HG02970 (cell line): ENCODE measurements around the gene RRM1.
"Not testable (repeated sequence)": the region's sequence is repeated elsewhere in the genome, so short reads cannot be mapped to it uniquely, and the experiment has no call there.

Source experiments
- ATAC-seq: cut with Tn5 transposase; IDR thresholded peaks from one replicate; pipeline ENCODE4 v1.9.1; 2021; ENCODE audit warnings: mild to moderate bottlenecking, moderate library complexity, moderate number of reproducible peaks; ENCODE audit not compliant: unreplicated experiment, low FRiP score

Gene RRM1

DNA sequence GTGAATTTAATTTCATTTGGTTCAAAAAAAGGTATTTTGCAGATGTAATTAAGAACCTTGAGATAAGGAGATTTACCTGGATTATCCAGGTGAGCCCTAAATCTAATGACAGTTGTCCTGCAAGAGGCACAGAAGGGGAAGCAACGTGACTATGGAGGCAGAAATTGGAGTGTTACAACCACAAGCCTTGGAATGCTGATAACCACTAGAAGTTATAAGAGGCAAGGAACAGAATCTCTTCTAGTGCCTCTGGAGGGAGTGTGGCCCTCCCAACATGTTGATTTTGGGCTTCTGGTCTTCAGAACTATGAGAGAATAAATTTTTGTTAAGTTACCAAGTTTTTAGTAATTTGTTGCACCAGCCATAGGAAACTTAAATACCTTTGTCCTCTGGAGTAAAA, 32.8 kb downstream of the RRM1 start:
- no peak for ATAC-seq

GRCh38 chr11:4130219-4130618, 35.6 kb downstream of the RRM1 start:
- ATAC-seq, result not testable (repeated sequence)

DNA sequence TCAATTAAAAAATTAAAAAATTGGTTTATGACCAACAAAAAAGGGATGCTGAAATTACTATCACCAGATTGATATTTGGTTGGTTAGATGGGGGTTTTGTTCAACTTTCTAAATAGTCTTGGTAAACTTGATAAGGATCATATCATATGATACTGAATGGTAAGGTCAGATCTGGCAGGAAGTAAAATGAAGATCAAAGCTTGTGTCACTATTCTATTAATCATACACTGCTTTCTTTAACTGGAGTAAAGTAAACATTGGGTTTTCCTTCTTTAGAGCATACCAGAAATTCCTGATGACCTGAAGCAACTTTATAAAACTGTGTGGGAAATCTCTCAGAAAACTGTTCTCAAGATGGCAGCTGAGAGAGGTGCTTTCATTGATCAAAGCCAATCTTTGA, 40.2 kb downstream of the RRM1 start:
- no peak for ATAC-seq

DNA sequence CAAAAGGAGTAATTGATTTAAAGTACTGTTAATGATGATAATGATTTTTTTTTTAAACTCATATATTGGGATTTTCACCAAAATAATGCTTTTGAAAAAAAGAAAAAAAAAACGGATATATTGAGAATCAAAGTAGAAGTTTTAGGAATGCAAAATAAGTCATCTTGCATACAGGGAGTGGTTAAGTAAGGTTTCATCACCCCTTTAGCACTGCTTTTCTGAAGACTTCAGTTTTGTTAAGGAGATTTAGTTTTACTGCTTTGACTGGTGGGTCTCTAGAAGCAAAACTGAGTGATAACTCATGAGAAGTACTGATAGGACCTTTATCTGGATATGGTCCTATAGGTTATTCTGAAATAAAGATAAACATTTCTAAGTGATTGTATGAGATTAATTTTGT, 43.9 kb downstream of the RRM1 start:
- no peak for ATAC-seq

- ATAC-seq, result no peak
Observed at GRCh38 chr11:4140067-4140636, 45.6 kb downstream of the RRM1 start.

DNA sequence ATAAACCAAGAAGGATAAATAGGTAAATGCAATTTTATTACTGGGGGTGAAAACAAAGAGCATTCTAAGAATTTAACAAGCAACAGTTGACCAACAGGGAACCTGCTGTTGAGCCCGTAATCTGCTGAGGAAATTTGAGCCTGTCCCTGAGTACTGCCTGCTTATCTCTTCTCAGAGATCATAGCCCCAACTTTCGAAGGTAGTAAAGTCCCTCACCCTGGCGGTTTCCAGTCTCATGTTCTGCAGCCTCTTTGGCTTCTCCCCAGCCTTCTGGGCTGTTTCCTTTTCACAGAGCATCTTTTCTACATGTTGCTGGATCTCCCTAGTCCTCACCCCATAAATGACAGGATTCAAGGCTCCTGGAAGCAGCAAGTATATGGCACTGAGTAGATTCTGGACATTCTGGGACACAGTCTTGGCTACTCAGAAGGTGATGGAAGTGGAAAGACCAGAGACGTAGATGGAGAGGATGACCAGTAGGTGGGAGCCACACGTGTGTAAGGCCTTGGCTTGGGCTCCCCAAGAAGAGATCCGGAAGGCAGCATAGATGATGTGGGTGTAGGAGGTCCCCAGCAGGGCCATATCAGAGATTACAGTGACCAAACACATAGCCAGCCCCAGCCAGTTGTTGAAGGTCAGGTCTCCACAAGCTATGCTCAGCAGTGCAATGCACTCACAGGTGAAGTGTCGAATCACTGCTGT, 51.6 kb downstream of the RRM1 start:
- no peak for ATAC-seq

DNA sequence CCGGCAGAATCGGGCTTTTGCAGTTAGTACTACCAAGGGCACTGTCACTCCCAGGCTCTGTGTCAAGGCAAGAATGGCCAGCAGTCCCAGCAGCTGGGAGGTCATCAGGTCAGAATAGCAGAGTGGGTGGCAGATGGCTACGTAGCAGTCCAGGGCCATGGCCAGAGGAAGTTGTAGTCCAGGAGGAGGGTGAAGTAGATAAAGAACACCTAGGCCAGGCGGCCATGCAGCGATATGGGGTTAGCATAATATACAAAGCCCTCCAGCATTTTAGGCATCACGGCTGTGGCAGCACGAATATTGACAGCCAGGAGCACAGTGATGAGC, 52.1 kb downstream of the RRM1 start:
- ATAC-seq, result no peak

DNA sequence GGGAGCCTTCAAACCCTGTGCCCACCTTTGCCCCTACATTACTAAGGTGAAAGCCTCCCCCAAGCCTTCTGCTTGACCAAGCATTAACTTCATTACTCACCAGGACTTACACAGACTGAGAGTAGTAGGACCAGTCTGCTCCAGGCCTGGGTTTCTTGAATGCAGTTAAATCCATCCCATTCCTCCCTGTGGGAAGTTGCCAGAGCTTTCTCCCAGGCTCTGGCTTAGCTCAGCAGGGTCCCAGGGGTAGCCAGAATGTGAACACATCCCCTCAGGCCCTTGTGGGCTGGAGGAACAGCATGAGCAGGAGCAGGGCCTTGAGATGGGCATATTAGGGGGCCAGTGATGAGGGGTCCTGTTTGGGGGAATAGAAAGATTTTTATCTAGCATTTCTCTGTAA, 59.9 kb downstream of the RRM1 start:
- no peak for ATAC-seq

GRCh38 chr11:4156571-4156970, 62.0 kb downstream of the RRM1 start:
- ATAC-seq, result no peak

- ATAC-seq, result not testable (repeated sequence)
Observed at GRCh38 chr11:4158818-4159217, 64.2 kb downstream of the RRM1 start.

GRCh38 chr11:4161305-4161704, 66.7 kb downstream of the RRM1 start:
- ATAC-seq, result no peak

DNA sequence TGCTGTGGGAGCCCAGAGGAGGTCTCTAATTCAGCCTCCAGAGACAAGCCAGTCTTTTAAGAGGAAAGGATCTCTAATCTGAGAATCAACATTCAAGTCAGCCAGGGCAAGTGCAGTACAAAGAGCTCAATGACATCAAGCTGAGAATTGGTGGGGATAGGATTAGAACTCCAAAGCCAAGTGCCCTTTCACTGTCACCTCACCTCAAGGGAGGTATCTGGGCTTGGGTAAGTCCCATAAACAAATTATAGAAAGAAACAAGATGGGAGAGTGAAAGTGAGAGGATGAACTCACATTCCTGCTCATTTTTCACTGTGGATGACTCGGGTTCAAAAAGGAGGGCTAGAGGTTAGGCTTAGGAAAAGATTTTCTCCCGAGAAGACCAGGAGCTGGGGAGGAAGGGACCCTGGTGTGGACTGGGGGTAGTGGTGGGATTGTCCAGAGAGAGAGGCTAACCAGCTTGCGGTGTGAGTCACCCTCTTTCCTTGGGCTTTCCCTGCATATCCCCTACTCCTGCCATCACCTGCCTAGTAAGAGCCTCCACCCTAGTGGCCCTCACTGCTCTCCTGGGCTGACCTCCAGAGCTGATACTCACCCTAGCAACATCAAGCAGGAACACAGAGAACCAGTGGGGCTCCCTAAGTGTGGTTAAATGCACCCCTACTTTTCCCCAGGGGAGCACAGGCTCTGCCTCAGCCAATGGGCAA, 70.4 kb downstream of the RRM1 start:
- no peak for ATAC-seq

GRCh38 chr11:4167292-4167691, 72.7 kb downstream of the RRM1 start:
- ATAC-seq, result no peak

GRCh38 chr11:4167758-4168157, 73.2 kb downstream of the RRM1 start:
- no peak for ATAC-seq

DNA sequence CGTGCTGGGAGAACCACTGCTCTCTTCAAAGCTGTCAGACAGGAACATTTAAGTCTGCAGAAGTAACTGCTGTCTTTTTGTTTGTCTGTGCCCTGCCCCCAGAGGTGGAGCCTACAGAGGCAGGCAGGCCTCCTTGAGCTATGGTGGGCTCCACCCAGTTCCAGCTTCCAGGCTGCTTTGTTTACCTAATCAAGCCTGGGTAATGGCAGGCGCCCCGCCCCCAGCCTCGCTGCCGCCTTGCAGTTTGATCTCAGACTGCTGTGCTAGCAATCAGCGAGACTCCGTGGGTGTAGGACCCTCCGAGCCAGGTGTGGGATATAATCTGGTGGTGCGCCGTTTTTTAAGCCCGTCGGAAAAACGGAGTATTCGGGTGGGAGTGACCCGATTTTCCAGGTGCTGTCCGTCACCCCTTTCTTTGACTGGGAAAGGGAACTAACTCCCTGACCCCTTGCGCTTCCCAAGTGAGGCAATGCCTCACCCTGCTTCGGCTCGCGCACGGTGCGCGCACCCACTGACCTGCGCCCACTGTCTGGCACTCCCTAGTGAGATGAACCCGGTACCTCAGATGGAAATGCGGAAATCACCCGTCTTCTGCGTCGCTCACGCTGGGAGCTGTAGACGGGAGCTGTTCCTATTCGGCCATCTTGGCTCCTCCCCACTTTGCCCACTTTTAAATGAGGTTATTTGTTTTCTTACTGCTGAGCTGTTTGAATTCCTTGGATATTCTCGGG, 81.2 kb downstream of the RRM1 start:
- not testable (repeated sequence) for ATAC-seq

DNA sequence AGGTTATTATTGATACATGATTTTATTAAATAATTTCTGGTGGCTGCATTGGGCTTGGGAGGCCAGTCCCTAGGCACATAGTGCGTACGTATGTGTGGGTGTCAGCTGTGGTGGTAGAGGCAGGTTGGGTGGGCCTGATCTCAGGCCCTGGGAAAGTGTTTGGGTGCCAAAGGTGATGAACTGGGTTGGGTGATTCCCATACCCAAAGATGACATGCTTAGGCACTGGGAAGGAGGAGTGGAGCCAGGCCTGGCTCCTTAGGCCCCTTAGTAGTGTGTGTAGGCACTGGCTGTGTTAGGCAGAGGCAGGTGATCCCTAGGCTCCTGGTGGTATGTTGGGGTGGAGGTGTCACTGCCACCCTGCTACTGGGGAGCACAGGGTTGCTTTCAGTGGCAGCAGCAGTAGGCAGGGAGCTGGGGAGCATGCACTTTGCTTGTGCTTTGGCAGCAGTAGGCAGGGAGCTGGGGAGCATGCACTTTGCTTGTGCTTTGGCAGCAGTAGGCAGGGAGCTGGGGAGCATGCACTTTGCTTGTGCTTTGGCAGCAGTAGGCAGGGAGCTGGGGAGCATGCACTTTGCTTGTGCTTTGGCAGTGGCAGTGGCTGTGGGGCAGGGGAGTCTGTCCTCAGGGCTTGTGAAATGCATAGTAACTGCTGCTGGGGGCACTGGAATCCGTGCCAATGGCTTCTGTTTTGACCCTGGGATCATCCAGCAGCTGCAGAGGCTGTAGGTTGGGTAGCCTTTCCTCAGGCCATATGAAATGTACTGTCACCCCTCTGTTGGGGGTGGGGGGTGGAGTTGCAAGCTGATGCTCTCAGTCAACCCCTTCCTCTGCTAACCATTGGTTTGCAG, 84.4 kb downstream of the RRM1 start:
- ATAC-seq, result no peak

DNA sequence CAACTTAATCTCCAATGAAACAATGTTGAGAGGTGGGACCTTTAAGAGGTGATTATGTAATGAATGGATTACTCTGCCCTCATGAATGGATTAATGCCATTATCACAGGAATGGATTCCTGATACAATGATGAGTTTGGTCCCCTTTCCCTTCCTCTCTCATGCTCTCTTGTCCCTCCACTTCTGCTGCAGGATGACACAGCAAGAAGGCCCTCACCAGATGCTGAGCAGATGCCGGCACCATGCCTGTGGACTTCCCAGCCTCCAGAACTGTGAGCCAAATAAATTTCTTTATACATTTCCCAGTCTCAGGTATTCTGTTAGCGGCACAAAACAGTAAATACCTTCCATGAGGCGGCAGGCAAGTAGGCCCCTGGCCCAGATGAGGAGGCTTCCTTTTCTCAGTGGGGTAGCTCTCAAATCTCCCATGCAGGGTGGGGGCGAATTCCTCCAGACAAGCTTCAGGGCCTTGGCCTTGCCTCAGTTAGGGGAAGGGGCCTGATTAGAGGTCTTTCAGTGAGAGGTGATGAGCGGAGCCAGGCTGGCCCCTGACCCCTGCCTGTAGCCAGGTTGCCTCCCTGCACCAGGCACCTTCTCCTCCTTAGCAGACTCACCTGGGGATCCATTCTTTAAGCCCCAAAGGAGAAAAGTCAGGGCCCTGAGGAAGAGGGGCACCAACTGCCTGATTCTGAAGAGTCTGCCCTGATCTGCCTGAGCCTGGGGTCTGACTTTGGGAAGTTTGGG, 86.0 kb downstream of the RRM1 start:
- ATAC-seq, result no peak

DNA sequence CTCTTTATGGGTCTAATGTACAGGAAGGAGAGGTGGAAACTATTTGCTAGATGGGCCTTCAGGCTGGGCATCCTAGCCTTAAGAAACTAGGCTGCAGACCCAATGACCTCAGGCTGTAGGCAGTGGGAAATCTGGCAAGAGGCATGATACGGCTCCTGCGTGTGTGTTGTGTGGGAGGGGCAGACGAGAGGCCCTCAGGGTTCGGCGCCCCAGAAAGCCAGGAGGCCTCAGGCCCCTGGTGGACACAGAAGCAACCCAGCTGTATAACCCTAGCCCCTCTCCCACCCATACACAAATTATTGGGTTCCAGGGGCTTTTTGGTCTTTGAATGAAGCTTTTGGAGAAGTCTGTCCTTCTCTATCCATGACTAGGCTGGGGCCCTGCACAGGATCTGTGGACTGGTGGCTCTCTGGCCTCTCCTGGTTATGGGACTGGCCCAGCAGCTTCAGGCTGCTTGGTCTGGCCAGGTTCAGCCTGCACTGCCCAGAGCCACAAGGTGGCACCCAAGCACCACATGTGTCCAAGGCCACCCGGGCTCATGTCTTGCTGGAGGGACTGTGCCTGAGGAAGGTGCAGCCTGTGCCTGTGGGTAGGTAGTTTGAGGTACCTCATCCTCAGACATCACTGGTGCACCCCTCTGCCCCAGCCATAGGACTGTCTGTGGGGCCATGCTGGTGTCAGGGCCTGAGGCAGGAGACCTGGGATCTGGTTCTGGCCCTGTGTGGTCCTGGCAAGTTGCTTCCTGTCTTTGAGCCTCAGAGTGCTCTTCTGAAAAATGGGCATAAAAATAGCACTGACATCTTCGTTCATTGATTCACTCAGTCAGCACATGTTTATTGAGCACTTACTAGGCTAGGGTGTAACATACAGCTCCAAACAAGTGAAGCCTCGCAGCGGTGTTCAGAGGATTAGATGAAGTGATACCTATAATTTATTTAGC, 87.5 kb downstream of the RRM1 start:
- ATAC-seq, result peak; percentile 55
